K562 (cell line): ENCODE results near the gene FAM200A. TPM values are rescaled to one million over a fixed set of nuclear protein-coding genes. Genes with fewer than 3 reads are reported as not detected.
A peak's percentile ranks its signal among the peaks of the same experiment; 100 is the strongest.

ENCODE experiments used
- ADNP ChIP-seq: fragments of 200-800 bp; sonication (Bioruptor generic); IDR thresholded peaks from 2 replicates; pipeline ENCODE4 v1.6.1; 2016; ENCODE audit warnings: missing genetic modification characterization, missing compliant biosample characterization
- ARID1B ChIP-seq: fragments of 450-650 bp; IDR thresholded peaks from 2 replicates; pipeline ENCODE4 v1.6.1; 2016; ENCODE audit warnings: antibody characterized with exemption, mild to moderate bottlenecking, inconsistent platforms
- CTBP1 ChIP-seq: fragments of 450-650 bp; IDR thresholded peaks from 2 replicates; pipeline ENCODE4 v1.6.1; 2016; ENCODE audit warnings: borderline replicate concordance
- DNMT1 ChIP-seq: fragments of 450-650 bp; IDR thresholded peaks from 2 replicates; pipeline ENCODE4 v1.6.1; 2016; ENCODE audit warnings: antibody characterized with exemption, mild to moderate bottlenecking
- FUS ChIP-seq: fragments of 200-400 bp; formaldehyde crosslinking; optimal IDR thresholded peaks from 2 replicates; pipeline ENCODE3; 2017; ENCODE audit warnings: low read depth, low read length
- LEF1 ChIP-seq: fragments of 450-650 bp; IDR thresholded peaks from 2 replicates; pipeline ENCODE4 v1.6.1; 2016; ENCODE audit warnings: mild to moderate bottlenecking
- MYBL2 ChIP-seq, 2 experiments: fragments of 450-650 bp in 1 of 2; sonication (generic) in 1 of 2; formaldehyde crosslinking in 1 of 2; IDR thresholded peaks; 2 replicates each; pipeline versions ENCODE4 v1.6.1 to v1.8.1; 2017 to 2022; ENCODE audit warnings: borderline replicate concordance in 1 of 2, inconsistent platforms in 1 of 2, low read depth in 1 of 2, mild to moderate bottlenecking in 1 of 2, missing genetic modification reagents in 1 of 2, moderate library complexity in 1 of 2
- PRPF4 ChIP-seq: fragments of 200-400 bp; formaldehyde crosslinking; IDR thresholded peaks from one replicate; pipeline ENCODE4 v1.6.1; 2017; ENCODE audit warnings: low read length, low read depth, mild to moderate bottlenecking; ENCODE audit not compliant: insufficient read depth, poor library complexity, severe bottlenecking
- SNIP1 ChIP-seq: fragments of 450-650 bp; IDR thresholded peaks from 2 replicates; pipeline ENCODE4 v1.7.1; 2017; ENCODE audit warnings: low read depth, mild to moderate bottlenecking
- SUPT5H ChIP-seq: fragments of 450-650 bp; IDR thresholded peaks from 2 replicates; pipeline ENCODE4 v1.6.1; 2016
- TAF9B ChIP-seq: fragments of 450-650 bp; IDR thresholded peaks from 2 replicates; pipeline ENCODE4 v1.6.1; 2018; ENCODE audit warnings: mild to moderate bottlenecking; ENCODE audit not compliant: partially characterized antibody
- TCF7L2 ChIP-seq: fragments of 150-350 bp; IDR thresholded peaks from 2 replicates; pipeline ENCODE4 v1.6.1; 2016; ENCODE audit warnings: low read depth, mild to moderate bottlenecking, low read length, moderate library complexity
- TEAD2 ChIP-seq: fragments of 450-650 bp; IDR thresholded peaks from 2 replicates; pipeline ENCODE4 v1.6.1; 2016; ENCODE audit warnings: missing genetic modification characterization, control low read depth, missing compliant biosample characterization
- XRCC3 ChIP-seq: fragments of 450-650 bp; IDR thresholded peaks from 2 replicates; pipeline ENCODE4 v1.6.1; 2017; ENCODE audit warnings: mild to moderate bottlenecking, moderate library complexity
- ZC3H11A ChIP-seq: IDR thresholded peaks from 2 replicates; pipeline ENCODE4 v1.6.1; 2012; ENCODE audit warnings: low read depth, low read length, improper control_type of control experiment
- ZNF212 ChIP-seq: fragments of 450-650 bp; formaldehyde crosslinking; IDR thresholded peaks from 2 replicates; pipeline ENCODE4 v1.4.0; 2020; ENCODE audit warnings: mild to moderate bottlenecking
- ZNF79 ChIP-seq: fragments of 250-450 bp; sonication (Bioruptor Pico); IDR thresholded peaks from 2 replicates; pipeline ENCODE4 v1.4.0; 2020; ENCODE audit warnings: low read depth, mild to moderate bottlenecking, moderate library complexity
- polyA plus RNA-seq, 8 experiments: library from polyadenylated mRNA; depleted of rRNA in 4 of 8; stranded (reverse) in 5 of 8; unstranded in 3 of 8; fragments of >200 nt; fragmentation: Nextera tagmentation in 2 of 8; fragmentation: Illumina TruSeq in 1 of 8; extraction: Ambion mirVana in 2 of 8; extraction: Trizol in 1 of 8; gene quantifications; 2 replicates each; pipeline versions ENCODE4 v1.2.1 to v1.2.3, GENCODE V29; 2011 to 2014; ENCODE audit warnings: inconsistent platforms in 1 of 8, missing spikeins in 1 of 8
- total RNA-seq, 7 experiments: library from RNA; depleted of rRNA in 6 of 7; stranded (reverse); fragments of >200 nt in 6 of 7; fragmentation: Illumina TruSeq in 2 of 7; extraction: Trizol in 2 of 7; gene quantifications; 2 replicates each; pipeline versions ENCODE4 v1.2.1 to v1.2.3, GENCODE V29; 2011 to 2021; ENCODE audit warnings: low replicate concordance in 1 of 7
- TF ChIP-seq, protein P1 (sequence below): sonication (generic); formaldehyde crosslinking; IDR thresholded peaks from 2 replicates; pipeline ENCODE4 v1.8.0; 2022; ENCODE audit warnings: mild to moderate bottlenecking, missing genetic modification reagents
- TF ChIP-seq, protein P2 (sequence below): fragments of 450-650 bp; formaldehyde crosslinking; IDR thresholded peaks from 2 replicates; pipeline ENCODE4 v1.4.0; 2020; ENCODE audit warnings: mild to moderate bottlenecking, mixed read lengths
- TF ChIP-seq, protein P3 (sequence below), 2 experiments: fragments of 200-800 bp in 1 of 2; sonication (Bioruptor generic) in 1 of 2; sonication (generic) in 1 of 2; formaldehyde crosslinking in 1 of 2; IDR thresholded peaks in 1 of 2; conservative IDR thresholded peaks in 1 of 2; 2 replicates each; pipeline versions ENCODE4 v1.5.0 to v1.6.1; 2016 to 2020; ENCODE audit warnings: missing compliant biosample characterization in 1 of 2, missing genetic modification characterization in 1 of 2, missing genetic modification reagents in 1 of 2
- TF ChIP-seq, protein P4 (sequence below): fragments of 450-650 bp; formaldehyde crosslinking; IDR thresholded peaks from 2 replicates; pipeline ENCODE4 v1.4.0; 2022; ENCODE audit warnings: mild to moderate bottlenecking, moderate library complexity

The FAM200A gene
- total and polyA plus RNA-seq, 9 of the 15 experiments (the other 6 are each of a cell fraction or from before 2014, with no cell fraction given), result 3.3 to 11.2 (median 8.3) TPM

DNA sequence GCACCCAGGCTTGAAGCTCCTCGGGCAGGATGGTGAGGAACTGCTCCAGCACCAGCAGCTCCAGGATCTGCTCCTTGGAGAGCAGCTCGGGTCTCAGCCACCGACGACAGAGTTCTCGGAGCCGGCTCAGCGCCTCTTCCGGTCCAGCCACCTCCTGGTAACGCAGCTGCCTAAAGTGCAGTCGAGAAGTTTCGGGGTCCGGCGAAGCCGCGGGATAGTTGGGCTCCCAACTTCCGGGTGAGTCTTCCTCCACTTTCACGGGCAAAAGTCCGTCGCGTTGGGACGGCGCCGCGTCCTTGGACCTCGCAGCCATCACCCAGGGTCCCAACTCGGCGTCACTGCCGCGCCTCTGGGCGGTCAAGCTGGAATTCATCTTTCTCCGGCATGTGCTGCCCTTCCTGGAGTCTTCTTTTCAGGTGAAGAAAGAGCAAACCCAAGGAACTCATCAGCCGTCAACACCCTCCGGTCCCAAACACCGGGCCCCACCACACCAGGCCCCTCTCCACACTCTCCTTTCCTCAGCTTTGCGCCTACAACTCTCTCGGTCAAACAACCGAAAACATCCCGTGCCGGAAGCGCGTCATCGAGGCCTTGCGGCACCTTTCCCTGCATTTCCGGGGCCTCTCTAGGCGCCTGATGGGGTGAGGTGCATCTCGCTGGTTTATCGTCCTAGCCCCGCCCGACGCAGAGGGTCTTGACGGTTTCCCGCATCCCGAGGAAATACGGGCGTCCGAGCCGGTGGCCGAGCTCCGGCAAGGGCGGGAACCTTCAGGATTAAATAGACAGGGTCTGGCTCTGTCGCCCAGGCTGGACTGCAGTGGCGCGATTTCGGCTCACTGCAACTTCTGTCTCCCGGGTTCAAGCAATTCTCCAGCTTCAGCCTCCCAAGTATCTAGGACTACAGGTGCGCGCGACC lies 51.9 kb downstream of the FAM200A start, which contains the start of gene ZNF394 (continued):
- TF ChIP-seq CTBP1 (peak; percentile 59; the same call in 1 of the 2 replicates), ZC3H11A (no peak), MYBL2 (IDR thresholded peaks at IDR 0.05; ENCODE audit: low read depth) (no peak; the same call in 1 of the 2 replicates), MYBL2 (CRISPR knock-in tag; IDR thresholded peaks at IDR 0.05; ENCODE audit: borderline replicate concordance) (no peak), ARID1B (no peak), TCF7L2 (no peak), SUPT5H (peak; percentile 97), PRPF4 (no peak), SNIP1 (peak; percentile 94), LEF1 (0 out of 2 replicates have a peak, but pooled peaks have one; percentile 33), TAF9B (peak; percentile 91), TEAD2 (no peak), ADNP (tag) (no peak), ZNF212 (CRISPR knock-in tag) (no peak), XRCC3 (no peak), FUS (no peak), ZNF79 (CRISPR knock-in tag) (no peak), DNMT1 (no peak)
- TF ChIP-seq, protein P1, sequence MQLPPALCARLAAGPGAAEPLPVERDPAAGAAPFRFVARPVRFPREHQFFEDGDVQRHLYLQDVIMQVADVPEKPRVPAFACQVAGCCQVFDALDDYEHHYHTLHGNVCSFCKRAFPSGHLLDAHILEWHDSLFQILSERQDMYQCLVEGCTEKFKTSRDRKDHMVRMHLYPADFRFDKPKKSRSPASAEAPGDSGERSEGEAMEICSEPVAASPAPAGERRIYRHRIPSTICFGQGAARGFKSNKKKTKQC (CRISPR knock-in tag), result peak; percentile 65; the same call in 1 of the 2 replicates
- TF ChIP-seq, protein P2, sequence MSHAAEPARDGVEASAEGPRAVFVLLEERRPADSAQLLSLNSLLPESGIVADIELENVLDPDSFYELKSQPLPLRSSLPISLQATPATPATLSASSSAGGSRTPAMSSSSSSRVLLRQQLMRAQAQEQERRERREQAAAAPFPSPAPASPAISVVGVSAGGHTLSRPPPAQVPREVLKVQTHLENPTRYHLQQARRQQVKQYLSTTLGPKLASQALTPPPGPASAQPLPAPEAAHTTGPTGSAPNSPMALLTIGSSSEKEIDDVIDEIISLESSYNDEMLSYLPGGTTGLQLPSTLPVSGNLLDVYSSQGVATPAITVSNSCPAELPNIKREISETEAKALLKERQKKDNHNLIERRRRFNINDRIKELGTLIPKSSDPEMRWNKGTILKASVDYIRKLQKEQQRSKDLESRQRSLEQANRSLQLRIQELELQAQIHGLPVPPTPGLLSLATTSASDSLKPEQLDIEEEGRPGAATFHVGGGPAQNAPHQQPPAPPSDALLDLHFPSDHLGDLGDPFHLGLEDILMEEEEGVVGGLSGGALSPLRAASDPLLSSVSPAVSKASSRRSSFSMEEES (CRISPR knock-in tag), result no peak
- TF ChIP-seq, protein P3, sequence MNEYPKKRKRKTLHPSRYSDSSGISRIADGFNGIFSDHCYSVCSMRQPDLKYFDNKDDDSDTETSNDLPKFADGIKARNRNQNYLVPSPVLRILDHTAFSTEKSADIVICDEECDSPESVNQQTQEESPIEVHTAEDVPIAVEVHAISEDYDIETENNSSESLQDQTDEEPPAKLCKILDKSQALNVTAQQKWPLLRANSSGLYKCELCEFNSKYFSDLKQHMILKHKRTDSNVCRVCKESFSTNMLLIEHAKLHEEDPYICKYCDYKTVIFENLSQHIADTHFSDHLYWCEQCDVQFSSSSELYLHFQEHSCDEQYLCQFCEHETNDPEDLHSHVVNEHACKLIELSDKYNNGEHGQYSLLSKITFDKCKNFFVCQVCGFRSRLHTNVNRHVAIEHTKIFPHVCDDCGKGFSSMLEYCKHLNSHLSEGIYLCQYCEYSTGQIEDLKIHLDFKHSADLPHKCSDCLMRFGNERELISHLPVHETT (CRISPR knock-in tag; conservative IDR thresholded peaks at IDR 0.05 in 1 of 2, IDR thresholded peaks at IDR 0.05 in 1 of 2), result peak in 1 of 2 experiments; percentile 93; a peak in 2 of 4 replicates
- TF ChIP-seq, protein P4, sequence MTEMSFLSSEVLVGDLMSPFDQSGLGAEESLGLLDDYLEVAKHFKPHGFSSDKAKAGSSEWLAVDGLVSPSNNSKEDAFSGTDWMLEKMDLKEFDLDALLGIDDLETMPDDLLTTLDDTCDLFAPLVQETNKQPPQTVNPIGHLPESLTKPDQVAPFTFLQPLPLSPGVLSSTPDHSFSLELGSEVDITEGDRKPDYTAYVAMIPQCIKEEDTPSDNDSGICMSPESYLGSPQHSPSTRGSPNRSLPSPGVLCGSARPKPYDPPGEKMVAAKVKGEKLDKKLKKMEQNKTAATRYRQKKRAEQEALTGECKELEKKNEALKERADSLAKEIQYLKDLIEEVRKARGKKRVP, result no peak
